ENCODE results near the gene ACP7. TPM values are rescaled to one million over a fixed set of nuclear protein-coding genes. Genes with fewer than 3 reads are reported as not detected.
A peak's percentile ranks its signal among the peaks of the same experiment; 100 is the strongest.
"Not testable (repeated sequence)": the region's sequence is repeated elsewhere in the genome, so short reads cannot be mapped to it uniquely, and the experiment has no call there.

The ACP7 gene, protein sequence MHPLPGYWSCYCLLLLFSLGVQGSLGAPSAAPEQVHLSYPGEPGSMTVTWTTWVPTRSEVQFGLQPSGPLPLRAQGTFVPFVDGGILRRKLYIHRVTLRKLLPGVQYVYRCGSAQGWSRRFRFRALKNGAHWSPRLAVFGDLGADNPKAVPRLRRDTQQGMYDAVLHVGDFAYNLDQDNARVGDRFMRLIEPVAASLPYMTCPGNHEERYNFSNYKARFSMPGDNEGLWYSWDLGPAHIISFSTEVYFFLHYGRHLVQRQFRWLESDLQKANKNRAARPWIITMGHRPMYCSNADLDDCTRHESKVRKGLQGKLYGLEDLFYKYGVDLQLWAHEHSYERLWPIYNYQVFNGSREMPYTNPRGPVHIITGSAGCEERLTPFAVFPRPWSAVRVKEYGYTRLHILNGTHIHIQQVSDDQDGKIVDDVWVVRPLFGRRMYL
- not detected in 2 replicates for total RNA-seq

- DNase-seq (ENCODE audit: low read depth in 2 of 2) = no peak
Observed at GRCh38 chr19:39083983-39084731, at the start of gene ACP7. ACP7 (plus strand) TSS chr19:39084368; CDS start chr19:39085270, 902 bp downstream.

DNA sequence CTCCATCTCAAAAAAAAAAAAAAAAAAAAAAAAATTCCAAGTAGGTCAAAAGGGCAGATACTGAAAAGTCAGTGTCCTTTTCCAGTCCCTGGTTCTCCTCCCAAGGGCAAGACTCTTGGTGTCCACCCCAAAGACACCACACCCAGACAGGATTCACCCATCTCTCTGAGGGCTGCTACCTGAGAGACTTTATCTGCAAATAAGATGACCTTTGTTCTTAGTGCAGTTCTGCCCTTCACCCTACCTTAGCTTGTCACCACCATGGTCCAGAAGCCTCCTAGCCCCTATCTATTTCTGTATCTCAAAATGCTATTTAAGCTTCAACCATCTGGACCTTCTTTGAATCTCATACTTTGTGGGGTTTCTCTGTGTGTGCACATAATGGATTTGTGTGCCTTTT is 47.6 kb upstream of the ACP7 start:
- DNase-seq (ENCODE audit: low read depth in 2 of 2) = no peak

GRCh38 chr19:39037194-39037593 is 47.0 kb upstream of the ACP7 start:
- DNase-seq (ENCODE audit: low read depth in 2 of 2) = no peak

GRCh38 chr19:39038098-39038497 is 46.1 kb upstream of the ACP7 start:
- DNase-seq (ENCODE audit: low read depth in 2 of 2) = peak; percentile 42 to 65

DNA sequence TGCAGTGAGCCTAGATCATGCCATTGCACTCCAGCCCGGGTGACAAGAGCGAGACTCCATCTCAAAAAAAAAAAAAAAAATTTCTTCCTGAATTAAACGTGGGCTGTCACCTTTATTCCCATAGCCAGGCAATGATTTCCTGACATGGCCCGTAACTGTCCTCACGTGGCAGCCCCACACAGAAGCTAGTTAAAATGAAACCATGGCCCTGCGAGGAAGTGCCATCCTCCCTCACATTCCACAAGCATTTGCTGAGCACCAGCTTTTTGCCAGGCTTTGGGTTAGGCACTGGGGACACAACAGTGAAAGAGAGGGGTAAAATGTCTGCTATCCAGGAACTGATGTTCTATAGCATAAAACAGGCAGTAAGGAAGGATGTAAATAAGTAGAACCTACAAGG is 38.7 kb upstream of the ACP7 start:
- peak in 1 of 2 donors; percentile 56 for DNase-seq (ENCODE audit: low read depth in 2 of 2)

- DNase-seq (ENCODE audit: low read depth in 2 of 2) = peak; percentile 24 to 49
Observed at GRCh38 chr19:39046037-39046821, 37.9 kb upstream of the ACP7 start.

- DNase-seq (ENCODE audit: low read depth in 2 of 2) = no peak
Observed at GRCh38 chr19:39047073-39047472, 37.1 kb upstream of the ACP7 start.

GRCh38 chr19:39052243-39052746 is 31.9 kb upstream of the ACP7 start:
- DNase-seq (ENCODE audit: low read depth in 2 of 2) = peak; percentile 65 to 82

DNA sequence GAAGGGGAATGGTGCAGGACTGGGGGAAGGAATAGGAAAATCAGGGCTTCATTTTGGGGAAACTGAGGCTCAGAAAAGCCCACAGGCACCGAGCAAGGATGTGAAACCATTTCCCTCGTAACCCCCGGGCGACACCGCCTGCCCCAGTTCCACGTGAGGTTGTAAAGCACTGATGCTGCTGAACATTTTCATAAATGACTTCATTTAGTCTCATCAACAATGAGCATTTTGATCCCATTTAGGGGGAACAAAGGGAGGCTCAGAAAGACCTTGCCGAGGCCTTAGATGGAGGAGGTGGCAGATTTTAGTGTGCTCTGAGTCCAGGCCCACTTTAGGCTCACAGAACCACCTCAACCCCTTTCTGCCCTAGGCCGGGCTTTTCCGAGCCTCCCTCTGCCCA is 31.3 kb upstream of the ACP7 start:
- no peak for DNase-seq (ENCODE audit: low read depth in 2 of 2)

- no peak for DNase-seq (ENCODE audit: low read depth in 2 of 2)
Observed at GRCh38 chr19:39053276-39054090, 30.7 kb upstream of the ACP7 start.

GRCh38 chr19:39054091-39054470 is 30.1 kb upstream of the ACP7 start:
- no peak for DNase-seq (ENCODE audit: low read depth in 2 of 2)

- DNase-seq (ENCODE audit: low read depth in 2 of 2) = no peak
Observed at GRCh38 chr19:39057615-39058014, 26.6 kb upstream of the ACP7 start.

DNA sequence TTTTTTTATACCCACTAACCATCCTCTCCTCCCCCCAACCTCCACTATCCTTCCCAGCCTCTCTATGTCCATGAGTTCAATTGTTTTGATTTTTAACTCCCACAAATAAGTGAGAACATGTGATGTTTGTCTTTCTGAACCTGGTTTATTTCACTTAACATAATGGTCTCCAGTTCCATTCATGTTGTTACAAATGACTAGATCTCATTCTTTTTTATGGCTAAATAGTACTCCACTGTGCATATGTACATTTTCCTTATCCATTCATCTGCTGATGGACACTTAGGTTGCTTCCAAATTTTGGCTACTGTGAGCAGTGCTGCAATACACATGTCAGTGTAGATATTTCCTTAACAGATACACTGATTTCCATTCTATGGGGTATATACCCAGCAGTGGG is 24.9 kb upstream of the ACP7 start:
- DNase-seq (ENCODE audit: low read depth in 2 of 2) = no peak

DNA sequence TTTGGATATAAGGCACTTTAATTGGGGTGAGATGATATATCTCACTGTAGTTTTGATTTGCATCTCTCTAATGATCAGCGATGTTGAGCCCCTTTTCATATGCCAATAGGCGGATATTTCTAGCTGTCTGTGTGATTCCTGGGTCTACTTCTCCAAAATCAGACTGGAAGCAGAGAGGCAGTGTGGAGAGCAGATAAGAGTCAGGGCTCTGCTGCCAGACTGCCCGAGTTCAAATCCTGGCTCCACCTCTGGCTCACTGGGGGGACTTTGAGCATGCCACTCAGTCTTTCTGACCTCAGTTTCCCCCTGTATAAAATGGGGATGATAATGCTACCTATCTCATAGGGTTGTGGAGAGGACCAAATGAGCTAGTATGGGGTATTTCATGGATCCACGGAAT is 24.0 kb upstream of the ACP7 start:
- DNase-seq (ENCODE audit: low read depth in 2 of 2) = no peak

DNA sequence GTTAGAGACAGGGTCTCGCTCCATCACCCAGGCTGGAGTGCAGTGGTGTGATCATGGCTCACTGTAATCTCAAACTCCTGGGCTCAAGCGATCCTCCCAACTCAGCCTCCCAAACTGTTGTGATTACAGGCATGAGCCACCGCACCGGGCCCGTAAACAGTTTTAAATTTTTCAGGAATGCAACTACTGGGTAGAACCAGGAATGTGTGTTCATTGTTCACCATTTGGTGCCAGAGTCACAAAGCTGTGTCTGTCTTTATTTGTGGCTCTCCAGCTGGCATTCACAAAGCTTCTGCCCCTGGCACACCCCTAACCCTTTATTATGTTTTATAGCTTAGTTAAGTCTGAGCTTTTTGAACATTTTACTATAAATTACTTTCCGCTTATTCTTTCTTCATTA is 19.8 kb upstream of the ACP7 start:
- DNase-seq (ENCODE audit: low read depth in 2 of 2) = no peak

DNA sequence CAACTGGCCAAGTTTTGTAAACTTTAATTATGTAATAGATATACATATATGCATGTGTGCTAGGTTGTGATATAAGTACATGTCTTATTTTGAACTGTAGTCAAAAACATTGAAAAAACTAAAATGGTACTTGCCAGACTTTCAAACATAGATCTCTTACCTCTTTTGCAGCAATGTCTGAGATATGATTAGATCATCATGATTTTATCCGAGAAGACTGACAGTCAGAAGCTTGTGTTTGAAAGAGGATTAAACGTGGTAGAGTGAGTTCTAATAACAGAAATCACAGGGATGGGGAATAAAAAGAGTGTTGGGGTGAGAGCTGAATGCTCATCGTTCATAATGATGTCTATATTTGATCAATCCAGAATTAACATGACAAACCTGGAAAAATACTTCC is 18.2 kb upstream of the ACP7 start:
- no peak for DNase-seq (ENCODE audit: low read depth in 2 of 2)

- no peak for DNase-seq (ENCODE audit: low read depth in 2 of 2)
Observed at GRCh38 chr19:39067104-39067503, 17.1 kb upstream of the ACP7 start.

- DNase-seq (ENCODE audit: low read depth in 2 of 2) = not testable (repeated sequence)
Observed at GRCh38 chr19:39068259-39068658, 15.9 kb upstream of the ACP7 start.

GRCh38 chr19:39070888-39071287 is 13.3 kb upstream of the ACP7 start:
- DNase-seq (ENCODE audit: low read depth in 2 of 2) = no peak

DNA sequence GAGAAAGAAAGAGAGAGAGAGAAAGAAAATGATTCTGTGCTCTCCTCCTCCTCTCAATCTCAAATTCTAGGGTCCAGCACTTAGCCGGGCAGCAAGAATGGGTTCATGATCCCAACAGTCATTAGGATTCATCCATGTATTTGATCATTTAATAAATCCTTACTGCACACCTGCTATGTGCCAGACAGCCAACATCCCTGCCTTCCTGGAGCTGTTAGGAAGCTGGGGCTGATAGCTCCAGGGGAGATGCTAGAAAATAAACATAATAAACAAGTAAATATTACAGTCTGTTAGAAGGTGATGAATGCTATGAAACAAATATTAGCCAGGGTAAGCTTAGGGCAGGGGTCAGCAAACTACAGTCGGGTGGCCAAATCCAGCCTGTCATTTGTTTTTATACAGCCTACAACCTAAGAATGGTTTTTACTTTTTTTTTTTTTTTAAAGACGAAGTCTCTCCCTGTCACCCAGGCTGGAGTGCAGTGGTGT is 9.9 kb upstream of the ACP7 start:
- DNase-seq (ENCODE audit: low read depth in 2 of 2) = no peak

DNA sequence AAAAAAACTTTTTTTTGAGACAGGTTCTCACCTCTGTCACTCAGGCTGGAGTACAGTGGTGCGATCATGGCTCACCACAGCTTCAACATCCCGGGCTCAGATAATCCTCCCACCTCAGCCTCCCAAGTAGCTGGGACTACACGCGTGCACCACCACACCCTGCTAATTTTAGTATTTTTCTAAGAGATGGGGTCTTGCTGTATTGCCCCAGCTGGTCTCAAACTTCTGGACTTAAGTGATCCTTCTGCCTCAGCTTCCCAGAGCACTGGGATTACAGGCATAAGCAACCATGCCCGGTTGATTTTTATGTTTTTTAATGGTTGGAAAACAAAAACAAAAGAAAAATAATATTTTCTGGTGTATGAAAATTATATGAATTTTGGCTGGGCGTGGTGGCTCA is 9.2 kb upstream of the ACP7 start:
- no peak for DNase-seq (ENCODE audit: low read depth in 2 of 2)
